ENCODE results near the gene KIAA0753. TPM values are rescaled to one million over a fixed set of nuclear protein-coding genes. Genes with fewer than 3 reads are reported as not detected.

Gene KIAA0753
- total RNA-seq, 4 donors from 2014 or later: 8.1 to 19.6 (median 13.8) TPM

DNA sequence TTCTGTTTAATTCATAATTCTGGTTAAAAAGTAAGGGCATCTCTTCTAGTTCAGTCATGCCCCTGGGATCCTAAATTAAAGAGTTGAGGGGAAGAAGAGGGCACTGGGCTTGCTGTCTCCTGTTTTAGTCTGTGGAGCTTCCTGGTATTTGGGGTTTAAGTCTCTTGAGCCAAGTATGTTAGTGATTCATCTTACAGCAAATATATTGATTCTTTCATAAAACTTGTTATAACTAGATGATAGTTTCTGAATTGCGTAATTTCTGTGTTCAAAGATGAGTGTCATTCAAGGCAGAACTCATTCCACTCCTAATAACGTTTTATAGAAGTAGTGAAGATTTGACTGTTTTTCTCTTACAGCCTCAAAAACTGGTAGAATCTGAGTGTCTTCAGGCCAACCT lies 2.1 kb upstream of the KIAA0753 start:
- no peak for DNase-seq (ENCODE audit: low spot score in 2 of 2)
- WGBS, 2 donors: 29 to 35% methylated on average over 2 of the region's 2 CpGs
- intact Hi-C loops (cut with DNase I; ENCODE audit: low total_unique reads): no loop called here
- no peak for TF ChIP-seq POLR2A (IDR thresholded peaks at IDR 0.05)
- TF ChIP-seq, protein P1, sequence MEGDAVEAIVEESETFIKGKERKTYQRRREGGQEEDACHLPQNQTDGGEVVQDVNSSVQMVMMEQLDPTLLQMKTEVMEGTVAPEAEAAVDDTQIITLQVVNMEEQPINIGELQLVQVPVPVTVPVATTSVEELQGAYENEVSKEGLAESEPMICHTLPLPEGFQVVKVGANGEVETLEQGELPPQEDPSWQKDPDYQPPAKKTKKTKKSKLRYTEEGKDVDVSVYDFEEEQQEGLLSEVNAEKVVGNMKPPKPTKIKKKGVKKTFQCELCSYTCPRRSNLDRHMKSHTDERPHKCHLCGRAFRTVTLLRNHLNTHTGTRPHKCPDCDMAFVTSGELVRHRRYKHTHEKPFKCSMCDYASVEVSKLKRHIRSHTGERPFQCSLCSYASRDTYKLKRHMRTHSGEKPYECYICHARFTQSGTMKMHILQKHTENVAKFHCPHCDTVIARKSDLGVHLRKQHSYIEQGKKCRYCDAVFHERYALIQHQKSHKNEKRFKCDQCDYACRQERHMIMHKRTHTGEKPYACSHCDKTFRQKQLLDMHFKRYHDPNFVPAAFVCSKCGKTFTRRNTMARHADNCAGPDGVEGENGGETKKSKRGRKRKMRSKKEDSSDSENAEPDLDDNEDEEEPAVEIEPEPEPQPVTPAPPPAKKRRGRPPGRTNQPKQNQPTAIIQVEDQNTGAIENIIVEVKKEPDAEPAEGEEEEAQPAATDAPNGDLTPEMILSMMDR (IDR thresholded peaks at IDR 0.05): no peak
- no peak overlapping the region for H3K4me3 ChIP-seq (ENCODE audit: low read depth, poor library complexity, severe bottlenecking)

GRCh38 chr17:6641247-6641863 lies 844 bp upstream of the KIAA0753 start:
- intact Hi-C loops (cut with DNase I; ENCODE audit: low total_unique reads): no loop called here
- no peak for DNase-seq (ENCODE audit: low spot score in 2 of 2)
- whole genome bisulfite sequencing, 2 donors: 2 to 3% methylated on average over 19 to 20 of the region's 20 CpGs

GRCh38 chr17:6639586-6640535 lies 650 bp downstream of the KIAA0753 start:
- TF ChIP-seq POLR2A (IDR thresholded peaks at IDR 0.05): no peak
- TF ChIP-seq, protein P1 (IDR thresholded peaks at IDR 0.05): no peak
- peak overlapping the region; percentile 81 for H3K4me3 ChIP-seq (ENCODE audit: low read depth, poor library complexity, severe bottlenecking)
- WGBS, 2 donors: 0 to 1% methylated on average over 39 to 67 of the region's 67 CpGs
- intact Hi-C loops (cut with DNase I; ENCODE audit: low total_unique reads): no loop called here
- peak in 1 of 2 donors; percentile 85 for DNase-seq (ENCODE audit: low spot score in 2 of 2)

More at GRCh38 chr17:6641247-6641863, 844 bp upstream of the KIAA0753 start:
- TF ChIP-seq, protein P1 (IDR thresholded peaks at IDR 0.05): no peak
- no peak for TF ChIP-seq POLR2A (IDR thresholded peaks at IDR 0.05)
- peak overlapping the region; percentile 81 for H3K4me3 ChIP-seq (ENCODE audit: low read depth, poor library complexity, severe bottlenecking)

DNA sequence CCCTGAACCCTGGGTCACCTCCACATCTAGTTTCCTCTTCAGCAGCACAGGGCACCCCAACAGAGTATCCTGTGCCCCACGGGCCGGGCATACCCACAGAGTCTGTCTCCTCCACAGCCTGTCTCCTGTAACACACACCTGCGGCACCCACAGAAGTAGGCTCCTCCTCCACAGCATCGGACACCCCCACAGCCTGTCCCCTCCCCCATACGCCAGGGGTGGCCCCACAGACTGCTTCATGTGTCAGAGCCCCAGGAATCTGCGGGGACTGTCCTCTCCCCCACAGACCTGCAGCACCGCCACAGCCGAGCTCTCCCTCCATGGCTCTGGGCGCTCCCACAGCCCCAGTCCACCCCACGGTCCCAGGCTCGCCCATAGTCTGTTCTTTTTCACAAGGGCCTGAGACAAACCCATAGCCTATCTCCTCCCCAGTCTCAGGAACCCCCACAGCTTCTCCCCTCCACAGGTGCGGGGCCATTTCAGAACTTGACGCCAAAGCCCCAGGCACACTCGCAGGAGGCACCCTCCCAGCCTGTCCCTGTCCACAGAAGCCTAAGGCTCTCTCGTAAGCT lies 1.4 kb downstream of the KIAA0753 start:
- 23 to 37% methylated on average over 15 of the region's 15 CpGs for WGBS, 2 donors
- TF ChIP-seq, protein P1 (IDR thresholded peaks at IDR 0.05): no peak
- no peak for TF ChIP-seq POLR2A (IDR thresholded peaks at IDR 0.05)
- H3K4me3 ChIP-seq (ENCODE audit: low read depth, poor library complexity, severe bottlenecking): peak overlapping the region; percentile 81
- intact Hi-C loops (cut with DNase I; ENCODE audit: low total_unique reads): no loop called here
- DNase-seq (ENCODE audit: low spot score in 2 of 2): no peak

- intact Hi-C loops (cut with DNase I; ENCODE audit: low total_unique reads): no loop called here
- DNase-seq (ENCODE audit: low spot score in 2 of 2): no peak
- H3K4me3 ChIP-seq (ENCODE audit: low read depth, poor library complexity, severe bottlenecking): no peak overlapping the region
- TF ChIP-seq POLR2A (IDR thresholded peaks at IDR 0.05): no peak
- 66 to 74% methylated on average over 24 of the region's 24 CpGs for WGBS, 2 donors
These were observed 2.2 kb downstream of the KIAA0753 start for GRCh38 chr17:6638046-6638908.

Measured in lower leg skin (tissue), 4 donors.